Anterior cingulate cortex (tissue), 58 donors: ENCODE data around the gene ST7.

Source experiments
- DNase-seq, 58 donors: peaks; one replicate each; lab custom pipeline; 2025; lab: John Stamatoyannopoulos, UW

The ST7 gene

GRCh38 chr7:117279203-117279602, 325.9 kb downstream of the ST7 start:
- no peak for DNase-seq
